ENCODE measurements around the gene PDE3A. TPM values are rescaled to one million over a fixed set of nuclear protein-coding genes. Genes with fewer than 3 reads are reported as not detected.

PDE3A gene
- total RNA-seq, 2 donors from 2014 or later, result 78.3 to 110 TPM

DNA sequence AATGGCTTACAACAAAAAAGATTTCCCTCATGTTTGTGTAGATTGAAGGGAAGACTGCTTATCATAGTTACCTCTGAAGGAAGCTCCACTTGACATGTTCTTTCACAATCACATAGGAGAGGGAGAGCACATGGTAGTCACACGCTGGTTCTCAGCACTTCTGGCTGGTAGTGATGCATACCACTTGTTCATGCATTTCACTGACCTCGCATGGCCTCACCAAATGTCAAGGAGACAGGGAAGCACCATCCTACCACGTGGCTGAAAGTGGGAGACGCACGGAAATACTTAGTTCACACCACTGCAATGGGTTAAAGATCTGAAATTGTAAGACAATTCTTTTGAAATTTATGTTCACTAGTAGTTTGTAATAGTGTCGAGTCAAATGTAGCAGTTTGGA is 74.0 kb downstream of the PDE3A start:
- H3K4me3 ChIP-seq, result no peak overlapping the region
- no peak for DNase-seq (ENCODE audit: low spot score)
- H3K27me3 ChIP-seq (replicated peaks; ENCODE audit: insufficient read depth), result no peaks in the 10 kb centered on the region
- H3K9me3 ChIP-seq, result no peaks in the 10 kb centered on the region
- ATAC-seq (ENCODE audit: insufficient number of reproducible peaks, low FRiP score, low read depth), result no peak
- no peak overlapping the region for H3K27ac ChIP-seq
- H3K36me3 ChIP-seq, result no peaks in the 10 kb centered on the region
- TF ChIP-seq, protein P1, sequence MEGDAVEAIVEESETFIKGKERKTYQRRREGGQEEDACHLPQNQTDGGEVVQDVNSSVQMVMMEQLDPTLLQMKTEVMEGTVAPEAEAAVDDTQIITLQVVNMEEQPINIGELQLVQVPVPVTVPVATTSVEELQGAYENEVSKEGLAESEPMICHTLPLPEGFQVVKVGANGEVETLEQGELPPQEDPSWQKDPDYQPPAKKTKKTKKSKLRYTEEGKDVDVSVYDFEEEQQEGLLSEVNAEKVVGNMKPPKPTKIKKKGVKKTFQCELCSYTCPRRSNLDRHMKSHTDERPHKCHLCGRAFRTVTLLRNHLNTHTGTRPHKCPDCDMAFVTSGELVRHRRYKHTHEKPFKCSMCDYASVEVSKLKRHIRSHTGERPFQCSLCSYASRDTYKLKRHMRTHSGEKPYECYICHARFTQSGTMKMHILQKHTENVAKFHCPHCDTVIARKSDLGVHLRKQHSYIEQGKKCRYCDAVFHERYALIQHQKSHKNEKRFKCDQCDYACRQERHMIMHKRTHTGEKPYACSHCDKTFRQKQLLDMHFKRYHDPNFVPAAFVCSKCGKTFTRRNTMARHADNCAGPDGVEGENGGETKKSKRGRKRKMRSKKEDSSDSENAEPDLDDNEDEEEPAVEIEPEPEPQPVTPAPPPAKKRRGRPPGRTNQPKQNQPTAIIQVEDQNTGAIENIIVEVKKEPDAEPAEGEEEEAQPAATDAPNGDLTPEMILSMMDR (IDR thresholded peaks at IDR 0.05), result no peak
- H3K4me1 ChIP-seq (ENCODE audit: control insufficient read depth in 1 of 2, low read depth in 2 of 2), result peaks cover 34 to 85% of the 10 kb centered on the region in 2 donors

DNA sequence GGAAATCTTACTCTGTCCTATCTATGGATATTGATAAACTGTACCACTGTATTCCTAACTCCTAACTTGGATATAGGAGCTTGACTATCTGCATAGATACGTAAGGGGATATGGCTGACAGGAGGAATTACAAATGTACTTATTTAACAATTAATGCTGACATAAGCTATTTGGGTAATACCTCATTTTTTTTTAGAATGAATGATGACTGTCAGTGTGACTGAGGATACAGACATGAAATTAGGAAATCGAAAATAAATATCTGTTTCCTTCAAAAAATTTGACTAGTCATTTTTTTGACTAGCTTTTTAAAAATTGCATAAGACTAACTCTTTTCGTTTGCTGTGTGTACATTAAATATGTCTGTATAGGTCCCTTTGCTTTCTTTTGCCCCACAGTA is 74.9 kb downstream of the PDE3A start:
- DNase-seq (ENCODE audit: low spot score), result no peak
- TF ChIP-seq, protein P1 (IDR thresholded peaks at IDR 0.05), result no peak
- Histone ChIP-seq H3K27ac (no peak overlapping the region), H3K4me1 (ENCODE audit: control insufficient read depth in 1 of 2, low read depth in 2 of 2) (peaks cover 30 to 78% of the 10 kb centered on the region in 2 donors), H3K4me3 (no peak overlapping the region), H3K36me3 (no peaks in the 10 kb centered on the region), H3K27me3 (replicated peaks; ENCODE audit: insufficient read depth) (no peaks in the 10 kb centered on the region), H3K9me3 (no peaks in the 10 kb centered on the region)
- no peak for ATAC-seq (ENCODE audit: insufficient number of reproducible peaks, low FRiP score, low read depth)

DNA sequence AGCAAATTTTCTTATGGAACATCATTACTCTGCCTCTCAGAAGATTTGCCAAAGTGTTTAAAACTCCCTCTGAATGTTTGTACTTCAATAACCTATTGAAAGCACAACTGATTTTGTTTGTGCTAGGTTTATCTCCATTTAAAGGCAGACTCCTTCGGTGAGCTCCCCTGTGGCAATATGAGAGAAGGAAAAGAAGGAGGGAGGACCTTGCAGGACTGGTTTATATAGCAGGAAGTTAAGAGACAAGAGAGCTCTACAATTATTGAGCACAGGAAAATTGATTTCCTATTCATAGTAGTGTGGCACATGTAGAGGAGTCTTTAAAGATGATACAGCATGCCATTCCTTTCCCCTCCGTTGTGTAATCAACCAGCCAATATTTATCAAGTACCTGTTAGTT is 75.5 kb downstream of the PDE3A start:
- TF ChIP-seq, protein P1 (IDR thresholded peaks at IDR 0.05), result no peak
- Histone ChIP-seq H3K27me3 (replicated peaks; ENCODE audit: insufficient read depth) (no peaks in the 10 kb centered on the region), H3K9me3 (no peaks in the 10 kb centered on the region), H3K4me3 (no peak overlapping the region), H3K36me3 (no peaks in the 10 kb centered on the region), H3K27ac (no peak overlapping the region), H3K4me1 (ENCODE audit: control insufficient read depth in 1 of 2, low read depth in 2 of 2) (peaks cover 26 to 73% of the 10 kb centered on the region in 2 donors)
- DNase-seq (ENCODE audit: low spot score), result no peak
- no peak for ATAC-seq (ENCODE audit: insufficient number of reproducible peaks, low FRiP score, low read depth)

DNA sequence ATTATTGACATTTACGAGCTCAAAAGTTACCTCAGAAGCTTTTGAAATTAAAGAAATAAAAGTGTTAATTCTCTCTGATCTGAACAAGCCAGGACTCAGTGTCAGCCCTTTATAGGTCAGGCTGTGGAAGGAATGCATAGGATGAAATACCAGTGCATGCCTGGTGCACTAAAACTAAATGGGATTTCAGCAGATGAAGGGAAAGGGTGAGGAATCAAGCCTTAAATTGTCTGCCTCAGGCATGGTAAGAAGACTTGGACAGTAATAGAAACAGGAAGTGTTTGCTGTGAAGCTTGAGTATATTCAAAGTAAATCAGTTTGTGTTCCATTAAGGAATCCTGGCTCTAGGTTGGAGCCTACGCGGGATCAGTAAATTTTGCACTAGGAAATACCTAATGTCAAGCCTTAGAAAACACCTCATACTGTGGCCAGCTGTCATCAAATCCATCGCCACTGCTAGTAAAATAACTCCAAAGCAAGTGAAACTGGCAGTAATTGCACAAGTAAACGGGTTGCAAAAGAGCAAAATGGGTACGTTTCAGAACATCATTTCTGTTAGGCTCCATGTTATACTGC is 76.3 kb downstream of the PDE3A start:
- DNase-seq (ENCODE audit: low spot score) (no peak), ATAC-seq (ENCODE audit: insufficient number of reproducible peaks, low FRiP score, low read depth) (no peak)
- Histone ChIP-seq H3K9me3 (no peaks in the 10 kb centered on the region), H3K27me3 (replicated peaks; ENCODE audit: insufficient read depth) (no peaks in the 10 kb centered on the region), H3K27ac (peak overlapping the region; percentile 51 to 53), H3K36me3 (no peaks in the 10 kb centered on the region), H3K4me1 (ENCODE audit: control insufficient read depth in 1 of 2, low read depth in 2 of 2) (peaks cover 24 to 70% of the 10 kb centered on the region in 2 donors), H3K4me3 (peak overlapping the region; percentile 45)
- TF ChIP-seq, protein P1 (IDR thresholded peaks at IDR 0.05), result no peak

DNA sequence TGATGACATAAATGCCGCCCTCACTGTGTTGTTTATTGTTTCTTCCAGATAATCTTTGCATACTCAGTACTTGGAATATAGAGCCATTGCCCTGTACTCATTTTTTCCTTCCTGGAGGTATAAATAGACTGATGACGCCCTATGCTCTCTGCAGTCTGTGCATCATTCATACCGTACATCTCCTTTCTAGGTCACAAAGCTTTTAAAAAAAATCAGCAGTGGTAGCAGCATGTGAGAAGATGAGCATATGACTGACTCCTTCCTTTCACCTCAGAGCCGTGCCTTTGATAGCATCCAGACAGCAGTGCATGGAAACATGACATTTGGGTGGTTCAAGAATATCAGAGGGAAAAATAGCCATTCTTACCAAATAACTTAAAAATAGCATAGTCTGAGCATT is 77.3 kb downstream of the PDE3A start:
- Histone ChIP-seq H3K4me3 (no peak overlapping the region), H3K27ac (peak overlapping the region; percentile 51 to 53), H3K36me3 (no peaks in the 10 kb centered on the region), H3K27me3 (replicated peaks; ENCODE audit: insufficient read depth) (no peaks in the 10 kb centered on the region), H3K4me1 (ENCODE audit: control insufficient read depth in 1 of 2, low read depth in 2 of 2) (peaks cover 21 to 70% of the 10 kb centered on the region in 2 donors), H3K9me3 (no peaks in the 10 kb centered on the region)
- ATAC-seq (ENCODE audit: insufficient number of reproducible peaks, low FRiP score, low read depth), result no peak
- no peak for DNase-seq (ENCODE audit: low spot score)
- TF ChIP-seq, protein P1 (IDR thresholded peaks at IDR 0.05), result no peak

Measured in thoracic aorta (tissue), 2 donors.